ENCODE data around the gene MATR3.

DNA sequence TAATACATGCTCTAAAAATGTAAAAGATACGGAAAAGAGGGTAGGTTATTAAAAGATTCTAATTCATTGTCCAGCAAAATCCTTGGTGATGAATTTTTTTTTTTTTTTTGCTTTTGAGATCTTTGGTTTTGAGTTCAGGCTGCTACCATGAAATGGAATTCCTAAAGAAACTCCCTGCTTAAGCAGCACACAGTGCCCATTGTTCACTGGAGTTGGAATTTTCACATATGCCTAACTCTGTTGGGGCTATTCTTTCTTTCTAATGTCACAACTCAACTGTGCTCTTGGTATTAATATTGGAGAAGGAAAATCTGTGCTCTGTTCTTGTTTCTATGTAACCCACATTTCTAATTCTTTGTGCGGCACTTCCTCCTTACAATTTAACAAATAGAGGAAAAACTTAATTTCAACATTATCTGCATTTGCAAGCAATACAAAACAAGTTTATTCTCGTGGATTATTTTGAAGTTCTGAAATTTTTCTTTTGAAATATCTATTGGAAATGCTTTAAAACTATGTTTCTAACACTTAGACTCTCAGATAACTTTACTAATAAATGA, 21.6 kb downstream of the MATR3 start:
- TF ChIP-seq, protein P1, sequence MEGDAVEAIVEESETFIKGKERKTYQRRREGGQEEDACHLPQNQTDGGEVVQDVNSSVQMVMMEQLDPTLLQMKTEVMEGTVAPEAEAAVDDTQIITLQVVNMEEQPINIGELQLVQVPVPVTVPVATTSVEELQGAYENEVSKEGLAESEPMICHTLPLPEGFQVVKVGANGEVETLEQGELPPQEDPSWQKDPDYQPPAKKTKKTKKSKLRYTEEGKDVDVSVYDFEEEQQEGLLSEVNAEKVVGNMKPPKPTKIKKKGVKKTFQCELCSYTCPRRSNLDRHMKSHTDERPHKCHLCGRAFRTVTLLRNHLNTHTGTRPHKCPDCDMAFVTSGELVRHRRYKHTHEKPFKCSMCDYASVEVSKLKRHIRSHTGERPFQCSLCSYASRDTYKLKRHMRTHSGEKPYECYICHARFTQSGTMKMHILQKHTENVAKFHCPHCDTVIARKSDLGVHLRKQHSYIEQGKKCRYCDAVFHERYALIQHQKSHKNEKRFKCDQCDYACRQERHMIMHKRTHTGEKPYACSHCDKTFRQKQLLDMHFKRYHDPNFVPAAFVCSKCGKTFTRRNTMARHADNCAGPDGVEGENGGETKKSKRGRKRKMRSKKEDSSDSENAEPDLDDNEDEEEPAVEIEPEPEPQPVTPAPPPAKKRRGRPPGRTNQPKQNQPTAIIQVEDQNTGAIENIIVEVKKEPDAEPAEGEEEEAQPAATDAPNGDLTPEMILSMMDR (conservative IDR thresholded peaks at IDR 0.05 in 1 of 2, IDR thresholded peaks at IDR 0.05 in 1 of 2; ENCODE audit: low read depth in 1 of 2, low read length in 2 of 2) = no peak
- TF ChIP-seq EZH2 (IDR thresholded peaks at IDR 0.05; ENCODE audit: low read length, missing control alignments) = no peak

Data from fibroblast of lung (primary cell).